Right lobe of liver (tissue), 4 donors: ENCODE measurements around the gene CDC42SE1.

Experiments
- POLR2A ChIP-seq: fragments of 450-650 bp; IDR thresholded peaks from one replicate; pipeline ENCODE4 v1.6.1; 2017; ENCODE audit warnings: antibody characterized with exemption, mild to moderate bottlenecking
- TF ChIP-seq, protein P1 (sequence below), 4 donors: fragments of 200-600 bp in 3 of 4; fragments of 450-650 bp in 1 of 4; IDR thresholded peaks; one replicate each; pipeline versions ENCODE4 v1.5.1 to v1.8.0; 2016 to 2022; ENCODE audit warnings: antibody characterized with exemption in 4 of 4, mild to moderate bottlenecking in 2 of 4
- donor health status: DM: no; HTN: no; CAD: no.
- donor health status: DM: no; HTN: no; CAD: no.
- donor health status: DM: no; HTN: yes; CAD: no.

DNA sequence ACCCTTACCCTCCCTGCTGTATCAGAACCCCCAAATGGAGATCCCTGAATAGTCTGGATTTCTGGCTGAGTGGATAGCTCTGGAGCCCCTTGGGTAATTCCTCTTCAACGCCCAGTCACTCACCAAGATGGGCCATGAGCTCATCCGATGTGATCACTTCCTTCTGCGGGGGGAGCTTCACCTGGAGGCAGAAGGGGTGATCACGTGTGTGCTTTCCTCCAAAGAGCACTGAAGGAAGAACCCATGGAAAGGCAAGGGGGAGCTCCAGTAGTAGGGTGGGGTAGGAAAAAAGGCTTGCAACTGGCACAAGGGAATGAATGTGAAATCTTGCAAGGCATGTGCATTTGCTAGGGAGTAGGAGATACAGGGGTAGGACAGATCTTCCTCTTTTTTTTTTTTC, 57.8 kb downstream of the CDC42SE1 start:
- TF ChIP-seq POLR2A: no peak
- TF ChIP-seq, protein P1, sequence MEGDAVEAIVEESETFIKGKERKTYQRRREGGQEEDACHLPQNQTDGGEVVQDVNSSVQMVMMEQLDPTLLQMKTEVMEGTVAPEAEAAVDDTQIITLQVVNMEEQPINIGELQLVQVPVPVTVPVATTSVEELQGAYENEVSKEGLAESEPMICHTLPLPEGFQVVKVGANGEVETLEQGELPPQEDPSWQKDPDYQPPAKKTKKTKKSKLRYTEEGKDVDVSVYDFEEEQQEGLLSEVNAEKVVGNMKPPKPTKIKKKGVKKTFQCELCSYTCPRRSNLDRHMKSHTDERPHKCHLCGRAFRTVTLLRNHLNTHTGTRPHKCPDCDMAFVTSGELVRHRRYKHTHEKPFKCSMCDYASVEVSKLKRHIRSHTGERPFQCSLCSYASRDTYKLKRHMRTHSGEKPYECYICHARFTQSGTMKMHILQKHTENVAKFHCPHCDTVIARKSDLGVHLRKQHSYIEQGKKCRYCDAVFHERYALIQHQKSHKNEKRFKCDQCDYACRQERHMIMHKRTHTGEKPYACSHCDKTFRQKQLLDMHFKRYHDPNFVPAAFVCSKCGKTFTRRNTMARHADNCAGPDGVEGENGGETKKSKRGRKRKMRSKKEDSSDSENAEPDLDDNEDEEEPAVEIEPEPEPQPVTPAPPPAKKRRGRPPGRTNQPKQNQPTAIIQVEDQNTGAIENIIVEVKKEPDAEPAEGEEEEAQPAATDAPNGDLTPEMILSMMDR (IDR thresholded peaks at IDR 0.05): no peak
